SK-N-SH (cell line): Measurements from ENCODE around the gene SND1. TPM values are rescaled to one million over a fixed set of nuclear protein-coding genes. Genes with fewer than 3 reads are reported as not detected.

Experiments
- CTCF ChIA-PET: fragments of 300-600, 350-600 bp; formaldehyde crosslinking; extraction: SDS; loops from one replicate; lab custom pipeline; 2021; lab: Yijun Ruan, JAX
- POLR2A ChIA-PET: fragments of 350-600 bp; sonication (Branson Sonifier 250); formaldehyde crosslinking; extraction: SDS; loops from one replicate; lab custom pipeline; 2020; ENCODE audit warnings: antibody characterized with exemption, inconsistent platforms; lab: Yijun Ruan, JAX
- DNase-seq: peaks from one replicate; pipeline ENCODE4 v3.0.0; 2012
- H2AFZ ChIP-seq: fragments of 200-600 bp; sonication (generic); 2 replicates; pipeline ENCODE4 v1.8.1; 2016; ENCODE audit warnings: antibody characterized with exemption, mild to moderate bottlenecking, low read depth
- H3F3A ChIP-seq: fragments of 200-600 bp; sonication (generic); replicated peaks from 2 replicates; pipeline ENCODE3; 2016; ENCODE audit warnings: antibody characterized with exemption, mild to moderate bottlenecking; ENCODE audit not compliant: insufficient read depth
- H3K27ac ChIP-seq, 2 experiments: fragments of 200-500 bp in 1 of 2; fragments of 200-600 bp in 1 of 2; sonication (Bioruptor generic) in 1 of 2; sonication (generic), shearing (Covaris generic) in 1 of 2; 2 replicates each; pipeline versions ENCODE4 v1.5.1 to v1.6.1; 2014 to 2016; ENCODE audit warnings: low read depth in 2 of 2, inconsistent platforms in 1 of 2, low read length in 1 of 2, mild to moderate bottlenecking in 1 of 2, mixed read lengths in 1 of 2
- H3K27me3 ChIP-seq: fragments of 200-600 bp; sonication (generic), shearing (Covaris generic); 2 replicates; pipeline ENCODE4 v1.6.1; 2016; ENCODE audit warnings: mixed run types; ENCODE audit not compliant: insufficient read depth
- H3K36me3 ChIP-seq, 2 experiments: fragments of 200-500 bp in 1 of 2; fragments of 200-600 bp in 1 of 2; sonication (Bioruptor generic) in 1 of 2; sonication (generic) in 1 of 2; replicated peaks in 1 of 2; 2 replicates each; pipeline versions ENCODE3 to v1.5.1; 2014 to 2016; ENCODE audit warnings: low read length in 1 of 2, mild to moderate bottlenecking in 1 of 2; ENCODE audit not compliant: insufficient read depth in 2 of 2, control insufficient read depth in 1 of 2
- H3K4me1 ChIP-seq, 2 experiments: fragments of 200-500 bp in 1 of 2; fragments of 200-600 bp in 1 of 2; sonication (Bioruptor generic) in 1 of 2; sonication (generic), shearing (Covaris generic) in 1 of 2; 2 replicates each; pipeline versions ENCODE4 v1.5.1 to v1.6.1; 2014 to 2016; ENCODE audit warnings: low read depth in 1 of 2, low read length in 1 of 2, mixed run types in 1 of 2; ENCODE audit not compliant: insufficient read depth in 2 of 2, control insufficient read depth in 1 of 2
- H3K4me2 ChIP-seq: fragments of 200-600 bp; sonication (generic), shearing (Covaris generic); 2 replicates; pipeline ENCODE4 v1.6.1; 2017; ENCODE audit warnings: mixed run types
- H3K4me3 ChIP-seq, 2 experiments: fragments of 200-500 bp in 1 of 2; fragments of 200-600 bp in 1 of 2; sonication (Bioruptor generic) in 1 of 2; sonication (generic), shearing (Covaris generic) in 1 of 2; 2 replicates each; pipeline versions ENCODE4 v1.5.1 to v1.8.1; 2014 to 2016; ENCODE audit warnings: low read depth in 2 of 2, inconsistent platforms in 1 of 2, low read length in 1 of 2, mild to moderate bottlenecking in 1 of 2, mixed read lengths in 1 of 2, moderate library complexity in 1 of 2
- H3K79me2 ChIP-seq: fragments of 200-600 bp; sonication (generic); 2 replicates; pipeline ENCODE4 v1.8.1; 2017; ENCODE audit warnings: mild to moderate bottlenecking; ENCODE audit not compliant: insufficient read depth
- H3K9ac ChIP-seq: fragments of 200-600 bp; sonication (generic); 2 replicates; pipeline ENCODE4 v1.6.1; 2017; ENCODE audit warnings: mixed run types
- H3K9me2 ChIP-seq: fragments of 200-600 bp; sonication (generic); 2 replicates; pipeline ENCODE4 v1.6.1; 2017; ENCODE audit warnings: mixed run types
- H3K9me3 ChIP-seq: fragments of 200-600 bp; sonication (generic); 2 replicates; pipeline ENCODE4 v1.6.1; 2017; ENCODE audit warnings: mixed run types, mild to moderate bottlenecking, moderate library complexity
- H4K20me1 ChIP-seq: fragments of 200-600 bp; sonication (generic); 2 replicates; pipeline ENCODE4 v1.6.1; 2017; ENCODE audit warnings: mild to moderate bottlenecking, mixed run types; ENCODE audit not compliant: insufficient read depth
- CTCF ChIP-seq: fragments of 200-600 bp; sonication (generic); IDR thresholded peaks from 2 replicates; pipeline ENCODE4 v1.6.1; 2017; ENCODE audit warnings: antibody characterized with exemption, mild to moderate bottlenecking, moderate library complexity
- EP300 ChIP-seq, 2 experiments: IDR thresholded peaks; 2 replicates each; pipeline versions ENCODE4 v1.4.0 to v1.6.1; 2012; ENCODE audit warnings: borderline replicate concordance in 1 of 2, low read depth in 1 of 2, low read length in 1 of 2
- EZH2phosphoT487 ChIP-seq: fragments of 200-600 bp; sonication (generic); IDR thresholded peaks from 2 replicates; pipeline ENCODE4 v1.6.1; 2017; ENCODE audit warnings: low read depth, mixed run types, mild to moderate bottlenecking, antibody characterized with exemption, moderate library complexity, borderline replicate concordance
- FOSL2 ChIP-seq: IDR thresholded peaks from 2 replicates; pipeline ENCODE4 v1.4.0; 2012; ENCODE audit warnings: low read depth, mild to moderate bottlenecking, moderate library complexity, borderline replicate concordance
- FOXJ3 ChIP-seq: sonication (generic); formaldehyde crosslinking; IDR thresholded peaks from 2 replicates; pipeline ENCODE4 v1.5.1; 2020; ENCODE audit warnings: mild to moderate bottlenecking, missing genetic modification reagents
- FOXM1 ChIP-seq: IDR thresholded peaks from 2 replicates; pipeline ENCODE4 v1.4.0; 2012; ENCODE audit warnings: low read depth, mild to moderate bottlenecking
- GABPA ChIP-seq: IDR thresholded peaks from 2 replicates; pipeline ENCODE4 v1.4.0; 2012; ENCODE audit warnings: low read depth, mild to moderate bottlenecking
- GATA2 ChIP-seq: sonication (generic); formaldehyde crosslinking; IDR thresholded peaks from 2 replicates; pipeline ENCODE4 v1.5.0; 2020; ENCODE audit warnings: mild to moderate bottlenecking, missing genetic modification reagents
- IRF3 ChIP-seq: fragments of 150-350 bp; IDR thresholded peaks from 2 replicates; pipeline ENCODE4 v1.6.1; 2016; ENCODE audit warnings: mild to moderate bottlenecking, low read depth, low read length
- JUND ChIP-seq: IDR thresholded peaks from 2 replicates; pipeline ENCODE4 v1.4.0; 2012
- MEF2A ChIP-seq: IDR thresholded peaks from 2 replicates; pipeline ENCODE4 v1.4.0; 2012; ENCODE audit warnings: low read depth, borderline replicate concordance
- MXI1 ChIP-seq: IDR thresholded peaks from 2 replicates; pipeline ENCODE4 v1.6.1; 2012; ENCODE audit warnings: mild to moderate bottlenecking, low read depth, low read length, improper control_type of control experiment
- NFIC ChIP-seq: IDR thresholded peaks from 2 replicates; pipeline ENCODE4 v1.4.0; 2012; ENCODE audit warnings: borderline replicate concordance
- NRF1 ChIP-seq: IDR thresholded peaks from 2 replicates; pipeline ENCODE4 v1.6.1; 2012; ENCODE audit warnings: low read depth, mild to moderate bottlenecking, low read length
- PBX3 ChIP-seq: IDR thresholded peaks from 2 replicates; pipeline ENCODE4; 2012
- POLR2AphosphoS5 ChIP-seq: IDR thresholded peaks from 2 replicates; pipeline ENCODE4 v1.6.1; 2012; ENCODE audit warnings: low read depth, low read length
- RAD21 ChIP-seq: IDR thresholded peaks from 2 replicates; pipeline ENCODE4 v1.6.1; 2012; ENCODE audit warnings: mild to moderate bottlenecking, low read length
- RCOR1 ChIP-seq: fragments of 150-350 bp; IDR thresholded peaks from 2 replicates; pipeline ENCODE4 v1.6.1; 2017; ENCODE audit warnings: antibody characterized with exemption, low read length
- RFX5 ChIP-seq: IDR thresholded peaks from 2 replicates; pipeline ENCODE4 v1.6.1; 2012; ENCODE audit warnings: mild to moderate bottlenecking, improper control_type of control experiment, low read length
- RXRA ChIP-seq: IDR thresholded peaks from 2 replicates; pipeline ENCODE4 v1.4.0; 2012; ENCODE audit warnings: low read depth, mild to moderate bottlenecking, borderline replicate concordance
- SIN3A ChIP-seq: IDR thresholded peaks from 2 replicates; pipeline ENCODE4 v1.6.1; 2012; ENCODE audit warnings: low read depth, mild to moderate bottlenecking, low read length, moderate library complexity, borderline replicate concordance
- SMC3 ChIP-seq: IDR thresholded peaks from 2 replicates; pipeline ENCODE4 v1.6.1; 2012; ENCODE audit warnings: low read depth, low read length, improper control_type of control experiment
- TAF1 ChIP-seq: IDR thresholded peaks from 2 replicates; pipeline ENCODE4 v1.6.1; 2012; ENCODE audit warnings: low read depth, mild to moderate bottlenecking, low read length, moderate library complexity, borderline replicate concordance
- TCF12 ChIP-seq: IDR thresholded peaks from 2 replicates; pipeline ENCODE4 v1.4.0; 2012
- TEAD4 ChIP-seq: IDR thresholded peaks from 2 replicates; pipeline ENCODE4 v1.4.0; 2012; ENCODE audit warnings: mild to moderate bottlenecking, borderline replicate concordance; ENCODE audit not compliant: insufficient read depth
- USF1 ChIP-seq: IDR thresholded peaks from 2 replicates; pipeline ENCODE4 v1.4.0; 2012; ENCODE audit warnings: low read depth, borderline replicate concordance
- YY1 ChIP-seq: IDR thresholded peaks from 2 replicates; pipeline ENCODE4 v1.4.0; 2012; ENCODE audit warnings: low read depth, mild to moderate bottlenecking
- ZBTB33 ChIP-seq: IDR thresholded peaks from 2 replicates; pipeline ENCODE4 v1.4.0; 2012; ENCODE audit warnings: low read depth, borderline replicate concordance
- WGBS: methylation state at CpG from one replicate; pipeline ENCODE4 v1.1.6; 2017; ENCODE audit warnings: low lambda C conversion rate; 5-methylcytosine and 5-hydroxymethylcytosine counted together
- polyA plus RNA-seq, 3 experiments: library from polyadenylated mRNA; depleted of rRNA; stranded (reverse); fragments of >200 nt; gene quantifications; 2 replicates each; pipeline ENCODE4 v1.2.3, GENCODE V29; 2012

The SND1 gene
- polyA plus RNA-seq, 1 of the 3 experiments (the other 2 are of a cell fraction) = 165 TPM

GRCh38 chr7:128056901-128057300 lies 404.9 kb downstream of the SND1 start:
- Histone ChIP-seq H3K9me3 (no peaks in the 10 kb centered on the region), H3K9me2 (no peaks in the 10 kb centered on the region), H4K20me1 (peaks cover 11% of the 10 kb centered on the region), H2AFZ (no peak overlapping the region), H3K36me3 (peaks cover 0 to 20% of the 10 kb centered on the region in 2 experiments), H3K27ac (peak overlapping the region in 1 of 2 experiments; percentile 29; a peak in 2 of 4 replicates), H3K4me1 (peaks cover 6 to 45% of the 10 kb centered on the region in 2 experiments; a peak in 3 of 4 replicates), H3K4me2 (0 out of 2 replicates have a peak overlapping the region, but pooled peaks have one; percentile 1), H3K9ac (no peak overlapping the region), H3K79me2 (no peaks in the 10 kb centered on the region), H3K4me3 (no peak overlapping the region), H3F3A (peaks cover 5% of the 10 kb centered on the region), H3K27me3 (no peaks in the 10 kb centered on the region)
- CTCF ChIA-PET = interaction anchor here (1.0 to 3.0 kb wide), 6 partner anchors 12 to 376 kb away, joined by 3 to 15 read pairs (median 6); no protein-coding TSS in a partner anchor
- POLR2A ChIA-PET = interaction anchor here (0.5 kb wide), 1 partner anchor 61 kb away, joined by 3 read pairs; no protein-coding TSS in a partner anchor
- WGBS = 56% methylated on average over 8 of the region's 8 CpGs
- no peak for DNase-seq
- peak; percentile 78 for TF ChIP-seq JUND
- no peak for TF ChIP-seq RAD21
- TF ChIP-seq MEF2A = no peak
- peak in 1 of 2 experiments; percentile 60; a peak in 1 of 4 replicates for TF ChIP-seq EP300 (IDR thresholded peaks at IDR 0.05; ENCODE audit: borderline replicate concordance in 1 of 2, low read depth in 1 of 2, low read length in 1 of 2)
- no peak for TF ChIP-seq IRF3
- TF ChIP-seq GATA2 (CRISPR knock-in tag) = no peak
- TF ChIP-seq TEAD4 = peak; percentile 64; the same call in 1 of the 2 replicates
- no peak for TF ChIP-seq FOXM1
- TF ChIP-seq TAF1 = no peak
- no peak for TF ChIP-seq CTCF
- TF ChIP-seq TCF12 = peak; percentile 43; the same call in 1 of the 2 replicates
- no peak for TF ChIP-seq SMC3
- no peak for TF ChIP-seq NFIC
- TF ChIP-seq USF1 = no peak
- TF ChIP-seq MXI1 = no peak
- peak; percentile 52; the same call in 1 of the 2 replicates for TF ChIP-seq PBX3
- no peak for TF ChIP-seq SIN3A
- no peak for TF ChIP-seq RFX5
- TF ChIP-seq GABPA = no peak
- TF ChIP-seq RCOR1 = no peak
- TF ChIP-seq RXRA = peak; percentile 17; the same call in 1 of the 2 replicates
- TF ChIP-seq FOSL2 = peak; percentile 86
- peak; percentile 35; the same call in 1 of the 2 replicates for TF ChIP-seq POLR2AphosphoS5
- TF ChIP-seq FOXJ3 (CRISPR knock-in tag) = no peak
- TF ChIP-seq YY1 = no peak
- no peak for TF ChIP-seq NRF1
- TF ChIP-seq ZBTB33 = no peak
- TF ChIP-seq EZH2phosphoT487 = no peak
